ENCODE data around the gene STIL. TPM values are rescaled to one million over a fixed set of nuclear protein-coding genes. Genes with fewer than 3 reads are reported as not detected.
"Not testable (repeated sequence)": the region's sequence is repeated elsewhere in the genome, so short reads cannot be mapped to it uniquely, and the experiment has no call there.

Gene STIL
- polyA plus RNA-seq, 1 donor (not counting 4 experiments of a cell fraction or from before 2014, with no cell fraction given), result 10.5 TPM

DNA sequence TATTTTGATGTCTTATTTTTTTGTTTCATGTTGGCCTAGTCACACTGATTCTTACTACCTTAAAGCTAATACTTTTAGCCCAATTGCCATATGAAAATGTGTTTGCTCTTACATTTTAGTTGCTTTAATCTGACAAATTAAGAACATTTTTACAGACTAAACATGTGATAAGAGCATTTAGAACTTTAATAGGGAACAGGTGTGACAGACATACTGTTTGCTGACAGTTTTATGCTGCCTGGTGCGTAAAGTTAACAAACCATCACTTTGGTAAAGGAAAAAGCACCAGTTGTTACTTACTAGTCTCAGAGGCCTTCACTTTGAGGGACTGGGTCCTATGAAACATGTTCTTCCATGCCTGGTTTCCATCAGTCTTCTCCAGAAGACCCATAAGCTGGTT lies 34.3 kb upstream of the STIL start:
- Histone ChIP-seq H3K27me3 (ENCODE audit: control insufficient read depth, extremely low read depth, insufficient read depth, low read length) (no peaks in the 10 kb centered on the region), H3K36me3 (ENCODE audit: control insufficient read depth in 2 of 2, extremely low read depth in 1 of 2, insufficient read depth in 2 of 2, low read length in 2 of 2) (peaks cover 0 to 3% of the 10 kb centered on the region in 2 experiments), H3K9me1 (ENCODE audit: control insufficient read depth, extremely low read depth, insufficient read depth, low read length) (no peaks in the 10 kb centered on the region), H2AFZ (ENCODE audit: control insufficient read depth, low read length) (no peak overlapping the region), H3K9me3 (ENCODE audit: control insufficient read depth, low read depth, low read length) (no peaks in the 10 kb centered on the region), H3K79me2 (ENCODE audit: control insufficient read depth, insufficient read depth, low read length) (peaks cover 32% of the 10 kb centered on the region), H3K9ac (ENCODE audit: control insufficient read depth, extremely low read depth, insufficient read depth, low read length) (no peak overlapping the region), H3K27ac (ENCODE audit: control insufficient read depth, insufficient read depth, low read length) (no peak overlapping the region), H3K4me2 (ENCODE audit: control insufficient read depth, extremely low read depth, insufficient read depth, low read depth, low read length) (no peak overlapping the region), H4K20me1 (ENCODE audit: control insufficient read depth, extremely low read depth, insufficient read depth, low read length) (no peaks in the 10 kb centered on the region), H3K4me1 (ENCODE audit: control insufficient read depth, extremely low read depth, insufficient read depth, low read length) (no peaks in the 10 kb centered on the region), H3K4me3 (ENCODE audit: control insufficient read depth in 2 of 3, extremely low read depth in 1 of 3, insufficient read depth in 2 of 3, low read depth in 1 of 3, low read length in 3 of 3) (no peak overlapping the region)
- no peak for DNase-seq (ENCODE audit: low read depth, low spot score)
- dilution Hi-C loops (cut with MboI; ENCODE audit: extremely low pct_ligation_motif_present, low sequenced_read_pairs), result no loop called here
- FAIRE-seq, result no peak
- no peak for TF ChIP-seq EZH2 (IDR thresholded peaks at IDR 0.05; ENCODE audit: low read length)

DNA sequence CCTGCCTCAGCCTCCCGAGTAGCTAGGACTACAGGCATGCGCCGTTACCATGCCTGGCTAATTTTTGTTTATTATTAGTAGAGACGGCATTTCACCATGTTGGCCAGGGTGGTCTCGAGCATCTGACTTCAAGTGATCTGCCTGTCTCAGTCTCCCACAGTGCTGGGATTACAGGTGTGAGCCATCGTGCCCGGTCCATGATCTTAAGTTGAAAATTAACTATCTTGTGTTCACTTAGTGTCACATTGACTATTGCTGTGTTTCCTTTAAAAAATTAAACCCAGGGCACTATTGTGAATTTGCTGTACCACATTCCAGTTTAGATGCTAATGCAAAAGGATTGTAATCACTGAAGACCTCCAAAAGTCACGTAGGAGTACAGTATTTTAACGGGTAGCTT lies 33.8 kb upstream of the STIL start:
- Histone ChIP-seq H3K36me3 (ENCODE audit: control insufficient read depth in 2 of 2, extremely low read depth in 1 of 2, insufficient read depth in 2 of 2, low read length in 2 of 2) (peaks cover 0 to 3% of the 10 kb centered on the region in 2 experiments), H4K20me1 (ENCODE audit: control insufficient read depth, extremely low read depth, insufficient read depth, low read length) (no peaks in the 10 kb centered on the region), H3K9me1 (ENCODE audit: control insufficient read depth, extremely low read depth, insufficient read depth, low read length) (no peaks in the 10 kb centered on the region), H3K4me1 (ENCODE audit: control insufficient read depth, extremely low read depth, insufficient read depth, low read length) (no peaks in the 10 kb centered on the region), H3K4me3 (ENCODE audit: control insufficient read depth in 2 of 3, extremely low read depth in 1 of 3, insufficient read depth in 2 of 3, low read depth in 1 of 3, low read length in 3 of 3) (no peak overlapping the region), H3K9ac (ENCODE audit: control insufficient read depth, extremely low read depth, insufficient read depth, low read length) (no peak overlapping the region), H3K9me3 (ENCODE audit: control insufficient read depth, low read depth, low read length) (no peaks in the 10 kb centered on the region), H2AFZ (ENCODE audit: control insufficient read depth, low read length) (no peak overlapping the region), H3K4me2 (ENCODE audit: control insufficient read depth, extremely low read depth, insufficient read depth, low read depth, low read length) (no peak overlapping the region), H3K27me3 (ENCODE audit: control insufficient read depth, extremely low read depth, insufficient read depth, low read length) (no peaks in the 10 kb centered on the region), H3K27ac (ENCODE audit: control insufficient read depth, insufficient read depth, low read length) (no peak overlapping the region), H3K79me2 (ENCODE audit: control insufficient read depth, insufficient read depth, low read length) (peaks cover 30% of the 10 kb centered on the region)
- dilution Hi-C loops (cut with MboI; ENCODE audit: extremely low pct_ligation_motif_present, low sequenced_read_pairs), result no loop called here
- TF ChIP-seq, protein P1, sequence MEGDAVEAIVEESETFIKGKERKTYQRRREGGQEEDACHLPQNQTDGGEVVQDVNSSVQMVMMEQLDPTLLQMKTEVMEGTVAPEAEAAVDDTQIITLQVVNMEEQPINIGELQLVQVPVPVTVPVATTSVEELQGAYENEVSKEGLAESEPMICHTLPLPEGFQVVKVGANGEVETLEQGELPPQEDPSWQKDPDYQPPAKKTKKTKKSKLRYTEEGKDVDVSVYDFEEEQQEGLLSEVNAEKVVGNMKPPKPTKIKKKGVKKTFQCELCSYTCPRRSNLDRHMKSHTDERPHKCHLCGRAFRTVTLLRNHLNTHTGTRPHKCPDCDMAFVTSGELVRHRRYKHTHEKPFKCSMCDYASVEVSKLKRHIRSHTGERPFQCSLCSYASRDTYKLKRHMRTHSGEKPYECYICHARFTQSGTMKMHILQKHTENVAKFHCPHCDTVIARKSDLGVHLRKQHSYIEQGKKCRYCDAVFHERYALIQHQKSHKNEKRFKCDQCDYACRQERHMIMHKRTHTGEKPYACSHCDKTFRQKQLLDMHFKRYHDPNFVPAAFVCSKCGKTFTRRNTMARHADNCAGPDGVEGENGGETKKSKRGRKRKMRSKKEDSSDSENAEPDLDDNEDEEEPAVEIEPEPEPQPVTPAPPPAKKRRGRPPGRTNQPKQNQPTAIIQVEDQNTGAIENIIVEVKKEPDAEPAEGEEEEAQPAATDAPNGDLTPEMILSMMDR (optimal IDR thresholded peaks at IDR 0.05 in 1 of 3, IDR thresholded peaks at IDR 0.05 in 1 of 3, conservative IDR thresholded peaks at IDR 0.05 in 1 of 3; ENCODE audit: extremely low read depth in 1 of 3, insufficient read depth in 2 of 3, low read length in 3 of 3), result no peak
- TF ChIP-seq EZH2 (IDR thresholded peaks at IDR 0.05; ENCODE audit: low read length), result no peak
- no peak for FAIRE-seq
- no peak for DNase-seq (ENCODE audit: low read depth, low spot score)

DNA sequence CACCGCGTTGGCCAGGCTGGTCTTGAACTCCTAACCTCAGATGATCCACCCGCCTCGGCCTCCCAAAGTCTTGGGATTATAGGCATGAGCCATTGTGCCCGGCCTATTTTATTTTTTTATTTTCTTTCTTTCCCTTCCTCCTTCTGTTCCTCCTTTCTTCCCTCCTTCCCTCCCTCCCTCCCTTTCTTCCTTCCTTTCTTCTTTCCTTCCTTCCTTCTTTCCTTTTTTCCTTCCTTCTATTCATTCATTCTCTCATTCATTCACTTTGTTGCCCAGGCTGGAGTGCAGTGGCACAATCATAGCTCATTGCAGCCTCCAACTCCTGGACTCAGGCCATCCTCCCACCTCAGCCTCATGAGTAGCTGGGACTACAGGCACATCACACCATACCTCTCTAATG lies 33.0 kb upstream of the STIL start:
- H3K4me3 ChIP-seq (ENCODE audit: control insufficient read depth in 2 of 3, extremely low read depth in 1 of 3, insufficient read depth in 2 of 3, low read depth in 1 of 3, low read length in 3 of 3); H2AFZ ChIP-seq (ENCODE audit: control insufficient read depth, low read length); H4K20me1 ChIP-seq (ENCODE audit: control insufficient read depth, extremely low read depth, insufficient read depth, low read length); H3K36me3 ChIP-seq (ENCODE audit: control insufficient read depth in 2 of 2, extremely low read depth in 1 of 2, insufficient read depth in 2 of 2, low read length in 2 of 2); FAIRE-seq; H3K27ac ChIP-seq (ENCODE audit: control insufficient read depth, insufficient read depth, low read length); H3K9me3 ChIP-seq (ENCODE audit: control insufficient read depth, low read depth, low read length); H3K4me2 ChIP-seq (ENCODE audit: control insufficient read depth, extremely low read depth, insufficient read depth, low read depth, low read length); H3K9me1 ChIP-seq (ENCODE audit: control insufficient read depth, extremely low read depth, insufficient read depth, low read length); dilution Hi-C loops (cut with MboI; ENCODE audit: extremely low pct_ligation_motif_present, low sequenced_read_pairs); DNase-seq (ENCODE audit: low read depth, low spot score); H3K9ac ChIP-seq (ENCODE audit: control insufficient read depth, extremely low read depth, insufficient read depth, low read length); H3K4me1 ChIP-seq (ENCODE audit: control insufficient read depth, extremely low read depth, insufficient read depth, low read length); H3K27me3 ChIP-seq (ENCODE audit: control insufficient read depth, extremely low read depth, insufficient read depth, low read length): not testable (repeated sequence)
- H3K79me2 ChIP-seq (ENCODE audit: control insufficient read depth, insufficient read depth, low read length), result peaks cover 27% of the 10 kb centered on the region

All from keratinocyte (primary cell).